Testis (tissue), 2 donors: ENCODE measurements around the gene IFNL3.

Experiments
- POLR2A ChIP-seq: fragments of 450-650 bp; IDR thresholded peaks from one replicate; pipeline ENCODE4 v1.6.1; 2017; ENCODE audit warnings: antibody characterized with exemption, mild to moderate bottlenecking, moderate library complexity
- TF ChIP-seq, protein P1 (sequence below), 3 experiments: fragments of 450-650 bp in 2 of 3; fragments of 200-600 bp in 1 of 3; sonication (generic) in 1 of 3; IDR thresholded peaks; one replicate each; pipeline ENCODE4 v1.5.1; 2016 to 2019; ENCODE audit warnings: antibody characterized with exemption in 3 of 3, mild to moderate bottlenecking in 2 of 3, moderate library complexity in 1 of 3

DNA sequence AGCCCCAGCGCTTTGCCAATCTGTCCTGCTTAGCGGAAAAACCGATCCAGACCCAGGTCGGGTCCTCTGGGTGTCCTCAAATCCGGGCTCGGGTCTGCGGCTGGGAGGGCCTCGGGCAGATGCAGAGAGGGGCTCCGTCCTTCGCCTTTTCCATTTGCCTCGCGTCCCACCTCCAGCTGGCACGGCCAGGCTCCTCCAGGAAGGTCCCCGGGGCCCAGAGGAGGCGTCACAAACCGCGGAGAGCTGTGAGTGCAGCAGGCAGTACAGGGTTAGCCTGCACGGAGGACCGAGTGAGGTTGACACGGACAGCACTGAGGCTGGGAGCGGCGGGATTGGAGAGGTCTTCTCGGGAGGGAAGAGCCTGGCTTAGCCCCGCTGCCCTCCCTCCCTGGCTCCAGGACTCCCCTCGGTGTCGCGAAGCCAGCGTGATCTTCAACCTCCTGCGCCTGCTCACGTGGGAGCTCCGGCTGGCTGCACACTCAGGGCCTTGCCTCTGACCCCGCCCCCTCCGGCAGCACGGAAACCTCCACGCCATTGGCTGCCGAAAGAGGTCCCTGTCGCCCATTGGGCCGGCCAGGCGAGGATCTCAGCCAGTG, 20.6 kb upstream of the IFNL3 start:
- TF ChIP-seq POLR2A, result no peak
- TF ChIP-seq, protein P1, sequence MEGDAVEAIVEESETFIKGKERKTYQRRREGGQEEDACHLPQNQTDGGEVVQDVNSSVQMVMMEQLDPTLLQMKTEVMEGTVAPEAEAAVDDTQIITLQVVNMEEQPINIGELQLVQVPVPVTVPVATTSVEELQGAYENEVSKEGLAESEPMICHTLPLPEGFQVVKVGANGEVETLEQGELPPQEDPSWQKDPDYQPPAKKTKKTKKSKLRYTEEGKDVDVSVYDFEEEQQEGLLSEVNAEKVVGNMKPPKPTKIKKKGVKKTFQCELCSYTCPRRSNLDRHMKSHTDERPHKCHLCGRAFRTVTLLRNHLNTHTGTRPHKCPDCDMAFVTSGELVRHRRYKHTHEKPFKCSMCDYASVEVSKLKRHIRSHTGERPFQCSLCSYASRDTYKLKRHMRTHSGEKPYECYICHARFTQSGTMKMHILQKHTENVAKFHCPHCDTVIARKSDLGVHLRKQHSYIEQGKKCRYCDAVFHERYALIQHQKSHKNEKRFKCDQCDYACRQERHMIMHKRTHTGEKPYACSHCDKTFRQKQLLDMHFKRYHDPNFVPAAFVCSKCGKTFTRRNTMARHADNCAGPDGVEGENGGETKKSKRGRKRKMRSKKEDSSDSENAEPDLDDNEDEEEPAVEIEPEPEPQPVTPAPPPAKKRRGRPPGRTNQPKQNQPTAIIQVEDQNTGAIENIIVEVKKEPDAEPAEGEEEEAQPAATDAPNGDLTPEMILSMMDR (IDR thresholded peaks at IDR 0.05), result no peak
